A549 (cell line): Measurements from ENCODE around the gene TXNIP.
A peak's percentile ranks its signal among the peaks of the same experiment; 100 is the strongest.

ENCODE experiments used
- CBX8 ChIP-seq: fragments of 200-600 bp; sonication (generic); IDR thresholded peaks from 2 replicates; pipeline ENCODE4 v1.6.1; 2016
- CHD2 ChIP-seq: fragments of 150-350 bp; IDR thresholded peaks from 2 replicates; pipeline ENCODE4 v1.6.1; 2014; ENCODE audit warnings: low read length; ENCODE audit not compliant: partially characterized antibody
- CTCF ChIP-seq: fragments of >200 bp; sonication (Bioruptor Twin); formaldehyde crosslinking; IDR thresholded peaks from 3 replicates; pipeline ENCODE4 v1.5.1; 2016
- EP300 ChIP-seq, 2 experiments: fragments of >200 bp; sonication (Bioruptor Twin); formaldehyde crosslinking; IDR thresholded peaks; 2 replicates in 1 of 2; 3 replicates in 1 of 2; pipeline ENCODE4 v1.6.1; 2016 to 2017
- ESRRA ChIP-seq: fragments of 150-350 bp; IDR thresholded peaks from 2 replicates; pipeline ENCODE4 v1.6.1; 2014; ENCODE audit warnings: mild to moderate bottlenecking, low read length, borderline replicate concordance
- HMGXB4 ChIP-seq: fragments of 250-450 bp; sonication (Bioruptor Pico); IDR thresholded peaks from 2 replicates; pipeline ENCODE4 v1.5.0; 2021; ENCODE audit warnings: mild to moderate bottlenecking, moderate library complexity, borderline replicate concordance
- MAX ChIP-seq: IDR thresholded peaks from 2 replicates; pipeline ENCODE4 v1.6.1; 2012
- MAZ ChIP-seq: fragments of 150-350 bp; IDR thresholded peaks from 2 replicates; pipeline ENCODE4 v1.6.1; 2014; ENCODE audit warnings: antibody characterized with exemption, low read depth, low read length, borderline replicate concordance

GRCh38 chr1:145996433-145997015 is at the start of gene TXNIP:
- peak; percentile 99 for TF ChIP-seq MAX
- TF ChIP-seq CTCF, result no peak
- TF ChIP-seq CHD2, result no peak
- TF ChIP-seq EP300 (IDR thresholded peaks at IDR 0.05), result no peak
- TF ChIP-seq ESRRA, result no peak
- TF ChIP-seq MAZ, result no peak
- TF ChIP-seq CBX8, result no peak
- TF ChIP-seq HMGXB4, result no peak
